ENCODE measurements around the gene PRDM10. TPM values are rescaled to one million over a fixed set of nuclear protein-coding genes. Genes with fewer than 3 reads are reported as not detected.

The PRDM10 gene
- total RNA-seq, 6 donors from 2014 or later = 6.8 to 13.9 (median 12.7) TPM

DNA sequence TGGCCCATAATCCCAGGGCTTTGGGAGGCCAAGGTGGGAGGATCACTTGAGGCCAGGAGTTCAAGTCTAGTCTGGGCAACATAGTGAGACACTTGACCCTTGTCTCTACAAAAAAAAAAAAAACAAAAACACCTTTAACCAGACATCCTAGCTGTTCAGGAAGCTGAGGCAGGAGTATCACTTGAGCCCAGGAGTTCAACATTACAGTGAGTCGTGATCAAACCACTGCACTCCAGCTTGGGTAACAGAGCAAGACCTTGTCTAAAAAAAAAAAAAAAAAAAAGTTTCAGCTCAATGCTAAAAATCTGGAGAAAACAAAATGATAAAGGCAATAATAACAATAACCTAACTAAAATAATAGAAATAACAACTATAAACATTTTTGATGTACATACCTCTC, 44.5 kb upstream of the PRDM10 start:
- ATAC-seq (ENCODE audit: low FRiP score in 2 of 2) = no peak
- Histone ChIP-seq H3K4me3 (no peak overlapping the region), H3K9me3 (no peaks in the 10 kb centered on the region), H3K27me3 (no peaks in the 10 kb centered on the region), H3K27ac (no peak overlapping the region), H3K36me3 (no peaks in the 10 kb centered on the region), H3K4me1 (peaks cover 5 to 18% (median 13%) of the 10 kb centered on the region in 4 donors)
- TF ChIP-seq, protein P1, sequence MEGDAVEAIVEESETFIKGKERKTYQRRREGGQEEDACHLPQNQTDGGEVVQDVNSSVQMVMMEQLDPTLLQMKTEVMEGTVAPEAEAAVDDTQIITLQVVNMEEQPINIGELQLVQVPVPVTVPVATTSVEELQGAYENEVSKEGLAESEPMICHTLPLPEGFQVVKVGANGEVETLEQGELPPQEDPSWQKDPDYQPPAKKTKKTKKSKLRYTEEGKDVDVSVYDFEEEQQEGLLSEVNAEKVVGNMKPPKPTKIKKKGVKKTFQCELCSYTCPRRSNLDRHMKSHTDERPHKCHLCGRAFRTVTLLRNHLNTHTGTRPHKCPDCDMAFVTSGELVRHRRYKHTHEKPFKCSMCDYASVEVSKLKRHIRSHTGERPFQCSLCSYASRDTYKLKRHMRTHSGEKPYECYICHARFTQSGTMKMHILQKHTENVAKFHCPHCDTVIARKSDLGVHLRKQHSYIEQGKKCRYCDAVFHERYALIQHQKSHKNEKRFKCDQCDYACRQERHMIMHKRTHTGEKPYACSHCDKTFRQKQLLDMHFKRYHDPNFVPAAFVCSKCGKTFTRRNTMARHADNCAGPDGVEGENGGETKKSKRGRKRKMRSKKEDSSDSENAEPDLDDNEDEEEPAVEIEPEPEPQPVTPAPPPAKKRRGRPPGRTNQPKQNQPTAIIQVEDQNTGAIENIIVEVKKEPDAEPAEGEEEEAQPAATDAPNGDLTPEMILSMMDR (IDR thresholded peaks at IDR 0.05) = no peak
- TF ChIP-seq POLR2A (IDR thresholded peaks at IDR 0.05) = no peak
- TF ChIP-seq POLR2AphosphoS5 (IDR thresholded peaks at IDR 0.05) = no peak
- no peak for TF ChIP-seq EP300 (IDR thresholded peaks at IDR 0.05)
- no peak for DNase-seq
- 58 to 77% methylated on average over 1 of the region's 1 CpG for WGBS, 2 donors

DNA sequence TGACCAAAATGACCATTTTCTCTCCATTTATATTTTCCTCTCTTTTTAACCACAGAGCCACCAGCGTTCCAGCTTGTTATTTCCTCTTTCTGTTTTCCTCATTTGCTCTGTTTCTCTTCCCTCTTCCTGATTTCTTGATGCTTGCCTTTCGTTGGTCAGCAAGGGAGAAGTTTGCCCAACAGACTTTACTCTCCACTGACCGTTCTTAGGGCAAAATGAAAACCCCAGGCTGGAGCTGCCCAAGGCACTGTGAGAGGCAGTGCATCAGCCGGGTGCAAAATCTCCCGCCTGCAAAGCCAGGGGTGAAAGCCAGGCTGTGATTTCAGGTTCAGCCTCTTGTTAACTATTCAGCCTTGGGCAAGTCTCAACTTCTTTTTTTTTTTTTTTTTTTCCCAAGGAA, 40.9 kb upstream of the PRDM10 start:
- ATAC-seq (ENCODE audit: low FRiP score in 2 of 2) (peak in 1 of 2 donors; percentile 82), DNase-seq (peak in 1 of 2 donors; percentile 47)
- H3K4me1 ChIP-seq = peaks cover 0 to 7% (median 2%) of the 10 kb centered on the region in 4 donors
- peak overlapping the region in 2 of 4 donors; percentile 13 to 35 for H3K27ac ChIP-seq
- H3K36me3 ChIP-seq = no peaks in the 10 kb centered on the region
- TF ChIP-seq POLR2A (IDR thresholded peaks at IDR 0.05) = peak in 1 of 4 donors; percentile 18
- TF ChIP-seq, protein P1 (IDR thresholded peaks at IDR 0.05) = no peak
- WGBS, 2 donors = 48 to 55% methylated on average over 5 of the region's 5 CpGs
- no peak overlapping the region for H3K4me3 ChIP-seq
- H3K9me3 ChIP-seq = no peaks in the 10 kb centered on the region
- no peaks in the 10 kb centered on the region for H3K27me3 ChIP-seq

DNA sequence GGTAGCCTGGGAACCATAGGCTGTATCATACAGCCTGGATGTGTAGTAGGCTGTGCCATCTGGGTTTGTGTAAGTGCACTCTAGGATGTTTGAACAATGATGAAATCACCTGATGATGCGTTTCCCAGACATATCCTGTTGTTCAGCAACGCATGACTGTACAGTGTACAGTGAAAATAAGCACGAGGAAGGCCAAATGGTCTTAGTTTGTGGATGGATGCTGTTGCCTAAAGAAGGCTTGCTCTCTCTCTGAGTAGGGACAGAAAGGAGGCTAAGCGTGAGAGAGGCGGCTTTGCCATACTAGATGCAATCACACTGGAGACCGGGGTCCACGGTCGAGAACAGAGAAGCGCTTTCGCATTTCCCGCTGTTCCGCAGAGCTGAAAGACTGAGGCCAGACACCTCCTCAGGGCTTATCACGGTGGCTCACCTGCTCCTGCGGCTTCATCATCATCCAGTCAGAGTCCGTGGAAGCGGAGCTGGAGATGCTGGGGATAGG, 39.5 kb upstream of the PRDM10 start:
- Histone ChIP-seq H3K9me3 (no peaks in the 10 kb centered on the region), H3K36me3 (no peaks in the 10 kb centered on the region), H3K4me3 (no peak overlapping the region), H3K4me1 (peaks cover 0 to 7% (median 2%) of the 10 kb centered on the region in 4 donors), H3K27ac (peak overlapping the region in 1 of 4 donors; percentile 2), H3K27me3 (no peaks in the 10 kb centered on the region)
- TF ChIP-seq POLR2A (IDR thresholded peaks at IDR 0.05) (peak in 1 of 4 donors; percentile 34), EP300 (IDR thresholded peaks at IDR 0.05) (peak in 1 of 4 donors; percentile 4), POLR2AphosphoS5 (IDR thresholded peaks at IDR 0.05) (peak; percentile 15 to 19)
- TF ChIP-seq, protein P1 (IDR thresholded peaks at IDR 0.05) = no peak
- 68 to 81% methylated on average over 16 of the region's 16 CpGs for WGBS, 2 donors
- ATAC-seq (ENCODE audit: low FRiP score in 2 of 2) = peak in 1 of 2 donors; percentile 51
- peak in 1 of 2 donors; percentile 33 for DNase-seq

DNA sequence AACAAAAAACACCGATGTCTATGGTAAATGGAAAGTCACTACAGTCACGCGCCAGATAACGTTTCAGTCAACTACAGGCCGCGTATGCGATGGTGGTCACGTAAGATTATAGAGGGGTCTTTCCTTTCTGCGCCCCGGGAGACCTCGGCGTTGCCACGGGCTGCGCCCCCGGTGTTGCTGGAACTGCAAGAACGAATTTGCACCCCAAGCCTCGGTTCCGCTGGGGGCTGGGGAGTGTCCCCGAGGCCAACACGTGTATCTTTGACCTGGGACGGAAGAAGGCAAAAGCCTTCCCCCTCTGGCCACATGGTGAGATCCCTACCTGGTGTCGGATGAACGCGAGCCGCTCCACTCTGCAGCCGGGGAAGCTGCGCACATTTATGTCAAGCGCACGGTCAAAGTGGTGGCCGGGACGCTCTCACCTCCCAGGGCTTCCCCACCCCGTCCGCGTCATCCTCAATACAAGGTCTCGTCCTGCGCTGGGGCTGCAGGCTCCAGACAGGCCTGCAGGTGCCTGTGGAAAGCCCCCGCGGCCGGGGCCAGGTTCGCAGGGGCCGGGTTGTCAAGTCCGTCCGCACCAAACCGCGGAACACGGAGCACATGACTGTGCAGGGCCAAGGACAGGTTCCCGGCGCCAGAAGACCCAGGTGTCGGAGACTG, 37.8 kb upstream of the PRDM10 start:
- H3K27ac ChIP-seq = no peak overlapping the region
- no peak for TF ChIP-seq EP300 (IDR thresholded peaks at IDR 0.05)
- 90 to 91% methylated on average over 11 to 48 of the region's 49 CpGs for WGBS, 2 donors

DNA sequence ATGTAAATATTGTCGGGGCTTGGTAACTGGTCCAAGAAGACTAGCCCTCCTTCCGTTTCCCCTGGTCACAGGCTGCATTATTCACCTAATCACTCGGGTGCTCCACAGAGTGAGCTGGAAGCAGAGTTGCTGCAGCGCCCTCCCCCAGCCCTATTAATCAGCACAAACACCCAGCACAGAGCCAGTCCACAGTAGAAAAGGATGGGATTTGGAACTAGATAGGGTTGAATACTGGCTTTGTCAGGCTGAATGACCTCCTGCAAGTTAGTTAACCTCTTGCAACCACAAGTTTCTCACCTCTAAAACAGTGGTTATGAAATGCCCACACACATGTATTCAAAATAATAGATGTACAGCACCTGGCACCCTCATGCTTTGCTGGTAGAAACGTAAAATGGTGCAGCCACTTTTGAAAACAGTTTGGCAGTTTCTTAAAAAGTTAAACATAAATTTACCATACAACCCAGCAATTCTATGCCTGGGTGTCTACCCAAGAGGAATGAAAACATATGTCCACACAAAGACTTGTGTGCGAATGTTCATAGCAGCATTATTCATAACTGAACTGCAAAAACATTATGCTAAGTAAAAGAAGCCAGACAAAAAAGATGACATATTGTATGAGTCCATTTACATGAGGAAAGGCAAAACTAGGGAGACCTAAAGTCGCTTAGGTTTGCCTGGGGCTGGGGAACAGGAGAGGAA, 35.4 kb upstream of the PRDM10 start:
- H3K27me3 ChIP-seq = no peaks in the 10 kb centered on the region
- H3K9me3 ChIP-seq = no peaks in the 10 kb centered on the region
- no peak overlapping the region for H3K4me3 ChIP-seq
- H3K4me1 ChIP-seq = peaks cover 0 to 7% (median 2%) of the 10 kb centered on the region in 4 donors
- H3K27ac ChIP-seq = no peak overlapping the region
- DNase-seq (no peak), ATAC-seq (ENCODE audit: low FRiP score in 2 of 2) (no peak)
- WGBS, 2 donors = 59 to 67% methylated on average over 7 of the region's 7 CpGs
- TF ChIP-seq POLR2A (IDR thresholded peaks at IDR 0.05) (no peak), POLR2AphosphoS5 (IDR thresholded peaks at IDR 0.05) (no peak), EP300 (IDR thresholded peaks at IDR 0.05) (no peak)
- TF ChIP-seq, protein P1 (IDR thresholded peaks at IDR 0.05) = no peak
- H3K36me3 ChIP-seq = no peaks in the 10 kb centered on the region

More for the DNA sequence above, 37.8 kb upstream of the PRDM10 start:
- H3K36me3 ChIP-seq = no peaks in the 10 kb centered on the region
- ATAC-seq (ENCODE audit: low FRiP score in 2 of 2) (no peak), DNase-seq (peak in 1 of 2 donors; percentile 75)
- no peaks in the 10 kb centered on the region for H3K27me3 ChIP-seq
- H3K9me3 ChIP-seq = no peaks in the 10 kb centered on the region
- H3K4me3 ChIP-seq = no peak overlapping the region
- H3K4me1 ChIP-seq = peaks cover 0 to 7% (median 2%) of the 10 kb centered on the region in 4 donors
